ENCODE measurements around the gene ANKH.
"Not testable (repeated sequence)": the region's sequence is repeated elsewhere in the genome, so short reads cannot be mapped to it uniquely, and the experiment has no call there.

The ANKH gene

DNA sequence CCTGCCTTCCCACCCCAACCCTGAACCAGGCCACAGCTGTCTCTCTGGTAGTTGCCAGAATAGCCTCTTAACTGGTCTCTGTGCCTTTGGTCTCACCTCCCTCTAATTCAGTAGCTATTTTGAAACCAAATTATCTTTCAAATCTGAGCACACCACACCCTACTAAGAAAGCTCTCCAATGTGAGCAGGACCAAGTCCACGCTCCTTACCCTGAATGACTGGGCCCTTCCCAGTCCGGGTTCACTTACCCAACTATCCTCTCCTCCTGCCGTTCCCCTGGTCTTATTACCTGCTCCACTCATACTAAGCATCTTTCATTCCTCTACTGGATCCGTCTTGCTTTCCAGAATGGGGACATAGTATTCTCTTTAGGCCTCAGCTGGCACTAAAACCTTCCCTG lies 16.8 kb downstream of the ANKH start:
- no peak for DNase-seq (ENCODE audit: low spot score)

DNA sequence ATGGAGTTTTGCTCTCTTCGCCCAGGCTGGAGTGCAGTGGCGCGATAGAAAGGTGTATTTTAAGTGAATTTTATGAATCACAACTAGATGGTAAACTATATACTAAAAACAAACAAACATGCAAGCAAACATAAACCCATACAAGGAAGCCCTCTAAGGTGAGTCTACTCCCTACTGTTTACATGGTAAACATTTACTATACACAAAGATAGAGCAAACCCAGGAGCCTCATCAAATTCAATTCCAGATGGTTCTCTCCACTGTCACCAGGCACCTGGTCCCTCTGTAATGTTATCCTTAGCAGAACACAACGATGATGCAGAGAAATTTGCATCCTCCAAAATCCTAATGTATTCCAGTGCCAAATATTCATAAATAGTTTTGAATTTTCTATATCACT lies 17.9 kb downstream of the ANKH start:
- DNase-seq (ENCODE audit: low spot score) = no peak

DNA sequence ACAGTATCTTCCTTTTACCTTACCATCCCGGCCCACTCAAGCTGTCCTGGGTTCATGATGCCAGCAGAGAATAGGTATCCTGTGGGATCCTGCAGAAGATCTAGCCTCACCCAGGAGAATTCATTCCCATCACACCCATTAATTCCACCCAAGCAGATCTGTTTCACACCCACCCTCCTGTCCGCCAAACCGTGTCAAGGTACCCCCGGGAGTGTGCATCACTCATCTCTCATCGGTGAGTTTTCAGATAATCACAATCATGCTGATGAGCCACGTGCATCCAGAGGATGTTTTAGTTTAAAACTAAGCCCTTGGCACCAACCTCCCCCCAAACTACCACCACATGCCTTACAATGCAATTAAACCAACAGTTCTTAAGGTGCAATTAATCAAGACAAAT lies 18.8 kb downstream of the ANKH start:
- DNase-seq (ENCODE audit: low spot score) = no peak

DNA sequence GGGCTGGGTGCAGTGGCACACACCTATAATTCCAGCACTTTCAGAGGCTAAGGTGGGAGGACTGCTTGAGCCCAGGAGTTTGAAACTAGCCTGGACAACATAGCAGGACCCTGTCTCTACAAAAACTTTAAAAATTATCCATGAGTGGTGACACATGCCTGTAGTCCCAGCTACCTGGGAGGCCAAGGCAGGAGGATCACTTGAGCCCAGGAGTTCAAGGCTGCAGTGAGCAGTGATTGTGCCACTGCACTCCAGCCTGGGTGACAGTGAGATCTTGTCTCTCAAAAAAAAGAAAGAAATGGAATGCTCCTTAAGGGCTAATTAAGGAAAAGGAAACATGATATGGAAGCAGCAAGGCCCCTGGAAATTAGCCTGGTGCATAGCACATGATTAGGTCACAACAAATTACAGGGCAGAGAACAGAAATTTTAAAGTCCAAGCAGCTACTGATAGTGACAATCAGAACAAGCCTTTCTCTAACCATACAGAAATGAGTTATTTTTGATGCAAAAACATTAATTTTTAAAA lies 19.5 kb downstream of the ANKH start:
- DNase-seq (ENCODE audit: low spot score) = no peak

DNA sequence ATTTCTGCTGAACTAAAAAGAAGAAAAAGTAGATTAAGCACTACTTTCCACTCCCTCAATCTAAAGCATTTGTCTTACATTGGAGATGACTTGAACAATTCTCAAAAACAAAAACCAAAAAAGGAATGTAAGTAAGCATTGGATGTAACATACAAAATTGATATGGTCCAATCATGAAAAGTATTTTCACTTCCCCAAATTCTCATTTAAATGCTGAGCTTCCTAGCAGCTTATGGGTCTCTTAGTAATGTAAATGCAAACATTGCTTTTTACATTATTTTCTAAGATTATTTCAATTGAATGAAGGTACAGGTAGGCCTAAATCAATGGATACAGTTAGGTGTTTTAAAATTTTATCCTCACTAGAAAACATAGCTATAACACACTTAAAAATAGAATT lies 20.0 kb downstream of the ANKH start:
- no peak for DNase-seq (ENCODE audit: low spot score)

DNA sequence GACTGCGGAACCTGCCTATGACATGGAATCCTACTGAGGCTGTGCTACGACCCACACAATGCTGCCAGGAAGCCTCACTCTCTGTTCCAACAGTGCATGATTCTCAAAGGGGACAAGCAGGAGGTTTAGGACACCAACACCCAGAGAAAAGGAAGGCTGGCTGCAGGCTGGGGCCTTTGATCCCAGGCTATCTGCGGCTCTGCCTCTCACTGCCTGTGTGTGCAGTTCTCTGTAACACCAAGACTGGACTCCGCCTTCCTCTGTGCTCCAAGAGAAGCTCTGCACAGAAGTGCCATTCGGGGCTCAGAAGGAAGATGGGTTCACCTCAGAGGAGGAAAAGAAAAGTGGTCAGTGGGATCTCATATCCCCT lies 20.5 kb downstream of the ANKH start:
- no peak for DNase-seq (ENCODE audit: low spot score)

DNA sequence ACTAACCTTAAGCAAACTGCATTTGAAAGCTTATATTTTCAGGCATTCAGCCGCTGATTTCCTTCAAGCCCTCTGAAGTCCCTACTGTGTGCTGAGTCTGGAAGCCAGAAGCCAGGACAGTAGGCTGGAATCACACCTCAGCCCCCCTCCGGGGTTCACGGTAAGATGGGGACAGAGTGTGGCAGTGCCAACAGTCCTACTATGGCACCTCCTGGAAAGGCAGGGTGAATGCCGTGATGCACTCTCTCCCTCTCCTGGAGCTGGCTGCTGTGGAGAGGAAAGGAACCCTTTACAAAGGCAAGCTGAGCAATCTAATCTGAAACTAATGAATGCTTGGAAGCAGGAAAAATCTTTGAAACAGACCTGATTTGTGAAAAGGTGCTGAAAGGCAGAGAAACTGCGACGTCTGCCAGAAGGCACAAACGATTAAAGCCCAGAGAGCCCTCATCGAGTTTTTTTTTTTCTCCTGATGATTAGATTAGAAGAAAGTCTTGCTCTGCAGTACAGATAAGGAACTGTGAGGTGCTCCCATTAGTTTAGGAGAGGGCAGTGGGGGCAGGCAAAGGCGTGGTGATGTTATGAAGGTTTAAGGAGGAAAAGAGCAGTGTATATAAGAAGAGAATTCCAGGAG lies 21.0 kb downstream of the ANKH start:
- no peak for DNase-seq (ENCODE audit: low spot score)

DNA sequence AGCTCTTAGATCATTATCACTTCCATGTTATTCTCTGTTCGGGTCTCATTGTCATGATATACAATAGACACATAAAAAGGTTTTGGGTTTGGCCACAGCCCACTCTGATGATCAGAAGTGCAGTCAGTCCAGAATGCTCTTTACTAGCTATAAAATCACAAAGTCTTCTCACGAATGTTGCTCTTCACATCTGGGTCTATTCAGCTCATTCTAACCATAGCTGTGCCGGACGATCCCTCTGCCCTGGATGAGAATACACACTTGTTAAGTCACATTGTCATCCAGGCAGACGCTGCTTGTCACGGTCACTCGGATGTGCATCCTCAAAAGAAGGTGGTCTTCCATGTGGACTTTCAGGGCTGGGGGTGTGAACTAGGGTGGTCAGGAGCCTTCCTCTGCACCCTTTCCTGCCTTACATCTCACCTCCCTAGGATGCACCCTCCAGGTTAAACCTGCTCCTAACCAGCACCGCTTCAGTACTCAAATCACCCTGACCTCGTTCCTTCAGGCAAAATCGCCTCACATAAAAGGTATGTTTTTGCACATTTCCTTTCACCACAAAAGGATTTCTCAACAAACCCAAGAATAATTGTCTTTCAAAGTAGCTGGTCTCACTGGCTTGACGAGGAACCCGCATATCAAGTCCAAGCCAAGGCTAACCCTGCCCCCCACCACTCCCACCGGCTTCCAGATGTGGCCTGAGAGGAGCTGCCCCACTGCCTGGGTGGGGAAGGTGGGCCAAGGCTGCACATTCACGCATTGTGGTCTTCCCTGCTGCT lies 21.9 kb downstream of the ANKH start:
- DNase-seq (ENCODE audit: low spot score) = no peak

DNA sequence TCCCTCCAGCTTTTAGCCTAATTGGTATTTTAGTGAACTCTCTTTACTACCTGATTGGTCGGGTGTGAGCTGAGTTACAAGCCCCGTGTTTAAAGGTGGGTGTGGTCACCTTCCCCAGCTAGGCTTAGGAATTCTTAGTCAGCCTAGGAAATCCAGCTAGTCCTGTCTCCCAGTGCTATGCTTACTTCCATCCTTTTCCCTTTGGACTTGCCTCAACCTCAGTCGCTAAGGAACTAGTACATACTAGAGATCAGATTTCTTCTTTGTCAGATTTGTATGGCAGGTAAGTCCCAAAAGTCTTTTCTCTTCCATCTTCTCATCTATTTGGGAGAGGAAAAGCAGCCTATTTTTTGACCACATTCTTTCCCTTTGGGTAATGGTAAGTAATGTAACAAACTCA lies 22.6 kb downstream of the ANKH start:
- not testable (repeated sequence) for DNase-seq (ENCODE audit: low spot score)

DNA sequence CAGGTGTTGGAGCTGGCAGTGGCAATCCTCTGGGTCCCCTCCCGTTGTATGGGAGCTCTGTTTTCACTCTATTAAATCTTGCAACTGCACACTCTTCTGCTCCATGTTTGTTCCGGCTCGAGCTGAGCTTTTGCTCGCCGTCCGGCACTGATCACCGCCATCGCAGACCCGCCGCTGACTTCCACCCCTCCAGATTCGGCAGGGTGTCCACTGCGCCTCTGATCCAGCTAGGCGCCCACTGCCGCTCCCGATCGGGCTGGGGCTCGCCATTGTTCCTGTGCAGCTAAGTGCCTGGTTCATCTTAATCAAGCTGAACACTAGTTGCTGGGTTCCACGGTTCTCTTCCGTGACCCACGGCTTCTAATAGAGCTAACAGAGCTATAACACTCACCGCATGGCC lies 23.2 kb downstream of the ANKH start:
- no peak for DNase-seq (ENCODE audit: low spot score)

DNA sequence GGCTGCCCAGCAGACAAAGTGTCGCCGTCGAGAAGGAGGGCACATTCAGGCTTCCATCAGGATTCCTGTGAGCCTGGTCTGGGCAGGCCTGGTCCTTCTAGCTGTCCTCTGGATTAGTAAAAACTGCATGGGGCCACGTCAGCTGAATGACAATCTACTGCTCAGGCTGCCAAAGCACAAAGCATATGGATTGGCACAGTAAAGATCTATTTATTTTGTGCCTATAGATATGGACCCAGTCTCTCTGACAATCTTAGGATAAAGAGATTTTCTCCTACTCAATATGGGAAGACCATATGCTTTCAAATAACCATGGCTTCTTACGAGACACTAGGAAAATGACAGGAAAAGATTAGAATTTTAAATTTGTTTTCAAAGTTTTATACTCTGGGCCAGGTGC lies 24.1 kb downstream of the ANKH start:
- DNase-seq (ENCODE audit: low spot score) = no peak

DNA sequence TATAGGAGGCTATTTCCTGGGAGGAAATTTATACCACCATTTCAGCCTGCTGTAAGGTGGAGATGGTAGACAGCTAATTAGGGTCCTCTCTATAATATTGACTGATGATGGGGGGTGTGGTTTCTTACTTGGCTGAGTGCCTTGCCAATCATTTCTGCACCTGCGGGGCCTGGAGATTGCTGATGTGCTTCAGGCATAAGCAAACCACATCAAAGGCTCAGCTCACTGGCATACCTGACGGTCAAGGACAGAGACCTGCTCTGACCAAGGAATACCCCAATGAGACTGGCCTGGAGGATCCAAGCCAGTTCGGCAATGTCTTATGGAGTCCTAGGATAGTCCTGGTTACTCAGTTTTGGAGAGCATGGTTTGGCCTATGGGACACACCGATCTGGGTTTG lies 29.5 kb downstream of the ANKH start:
- DNase-seq (ENCODE audit: low spot score) = peak; percentile 92

DNA sequence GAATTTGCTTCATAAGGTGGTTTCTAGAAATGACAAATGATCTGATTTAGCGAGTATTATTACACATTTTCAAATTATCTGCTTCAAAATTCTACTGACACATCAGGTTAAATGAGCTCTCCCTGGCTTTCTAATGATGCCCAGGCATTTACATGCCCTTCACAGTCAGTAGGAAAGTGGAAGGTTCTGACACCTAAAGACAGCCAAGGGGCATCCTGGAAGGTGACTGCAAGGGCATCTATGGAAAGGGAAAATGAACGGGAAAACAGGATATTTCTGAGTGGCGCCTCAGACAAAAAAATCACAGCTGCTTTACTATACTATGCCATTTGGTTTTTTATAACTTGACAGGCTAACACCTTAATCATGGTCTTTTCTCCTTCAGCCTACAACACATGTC lies 31.0 kb downstream of the ANKH start:
- no peak for DNase-seq (ENCODE audit: low spot score)

DNA sequence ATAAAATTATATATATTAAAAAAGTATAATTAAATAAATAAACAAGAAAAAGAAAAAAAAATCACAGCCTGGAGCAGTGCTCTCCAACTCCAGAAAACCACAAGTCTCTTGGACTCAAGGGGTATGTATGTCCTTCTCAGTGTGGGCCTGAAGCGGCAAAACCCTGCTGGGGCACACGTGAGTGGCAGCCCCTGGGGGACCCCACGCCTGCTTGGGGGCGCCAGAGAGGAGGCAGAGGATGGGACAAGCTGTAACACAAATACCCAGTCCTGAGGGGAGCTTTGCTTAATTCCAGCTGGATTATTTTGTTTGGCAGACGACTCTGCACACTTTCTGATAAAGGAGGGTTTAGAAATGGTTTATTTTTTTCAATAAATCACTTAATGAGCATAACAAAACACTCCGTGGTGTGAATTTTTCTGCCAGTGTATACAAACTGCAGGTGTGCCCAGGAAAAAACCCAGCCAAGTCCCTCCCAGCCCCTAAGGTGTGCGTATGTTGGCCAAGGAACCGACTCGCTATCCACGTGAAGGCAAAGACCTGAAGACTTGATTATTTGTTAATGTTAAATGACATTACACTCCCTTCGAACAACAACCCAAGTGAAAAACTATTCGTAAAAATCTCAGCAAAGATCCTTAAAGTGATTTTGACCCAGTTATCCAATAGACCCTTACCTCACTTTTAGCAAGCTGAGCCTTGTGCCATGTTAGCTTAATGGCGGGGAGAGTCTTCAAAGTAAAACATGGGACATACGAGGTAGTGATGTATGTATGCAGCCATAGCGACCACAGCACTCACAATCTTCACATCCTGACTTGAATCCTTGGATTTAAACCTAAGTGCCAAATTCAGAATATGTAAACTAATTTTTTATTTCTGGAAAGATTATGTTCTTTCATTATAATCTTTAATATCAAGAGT lies 32.9 kb downstream of the ANKH start:
- DNase-seq (ENCODE audit: low spot score) = no peak

DNA sequence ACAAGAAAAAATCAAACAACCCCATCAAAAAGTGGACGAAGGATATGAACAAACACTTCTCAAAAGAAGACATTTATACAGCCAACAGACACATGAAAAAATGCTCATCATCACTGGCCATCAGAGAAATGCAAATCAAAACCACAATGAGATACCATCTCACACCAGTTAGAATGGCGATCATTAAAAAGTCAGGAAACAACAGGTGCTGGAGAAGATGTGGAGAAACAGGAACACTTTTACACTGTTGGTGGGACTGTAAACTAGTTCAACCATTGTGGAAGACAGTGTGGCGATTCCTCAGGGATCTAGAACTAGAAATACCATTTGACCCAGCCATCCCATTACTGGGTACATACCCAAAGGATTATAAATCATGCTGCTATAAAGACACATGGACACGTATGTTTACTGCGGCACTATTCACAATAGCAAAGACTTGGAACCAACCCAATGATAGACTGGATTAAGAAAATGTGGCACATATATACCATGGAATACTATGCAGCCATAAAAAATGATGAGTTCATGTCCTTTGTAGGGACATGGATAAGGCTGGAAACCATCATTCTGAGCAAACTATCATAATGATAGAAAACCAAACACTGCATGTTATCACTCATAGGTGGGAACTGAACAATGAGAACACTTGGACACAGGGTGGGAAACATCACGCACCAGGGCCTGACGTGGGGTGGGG lies 34.0 kb downstream of the ANKH start:
- not testable (repeated sequence) for DNase-seq (ENCODE audit: low spot score)

DNA sequence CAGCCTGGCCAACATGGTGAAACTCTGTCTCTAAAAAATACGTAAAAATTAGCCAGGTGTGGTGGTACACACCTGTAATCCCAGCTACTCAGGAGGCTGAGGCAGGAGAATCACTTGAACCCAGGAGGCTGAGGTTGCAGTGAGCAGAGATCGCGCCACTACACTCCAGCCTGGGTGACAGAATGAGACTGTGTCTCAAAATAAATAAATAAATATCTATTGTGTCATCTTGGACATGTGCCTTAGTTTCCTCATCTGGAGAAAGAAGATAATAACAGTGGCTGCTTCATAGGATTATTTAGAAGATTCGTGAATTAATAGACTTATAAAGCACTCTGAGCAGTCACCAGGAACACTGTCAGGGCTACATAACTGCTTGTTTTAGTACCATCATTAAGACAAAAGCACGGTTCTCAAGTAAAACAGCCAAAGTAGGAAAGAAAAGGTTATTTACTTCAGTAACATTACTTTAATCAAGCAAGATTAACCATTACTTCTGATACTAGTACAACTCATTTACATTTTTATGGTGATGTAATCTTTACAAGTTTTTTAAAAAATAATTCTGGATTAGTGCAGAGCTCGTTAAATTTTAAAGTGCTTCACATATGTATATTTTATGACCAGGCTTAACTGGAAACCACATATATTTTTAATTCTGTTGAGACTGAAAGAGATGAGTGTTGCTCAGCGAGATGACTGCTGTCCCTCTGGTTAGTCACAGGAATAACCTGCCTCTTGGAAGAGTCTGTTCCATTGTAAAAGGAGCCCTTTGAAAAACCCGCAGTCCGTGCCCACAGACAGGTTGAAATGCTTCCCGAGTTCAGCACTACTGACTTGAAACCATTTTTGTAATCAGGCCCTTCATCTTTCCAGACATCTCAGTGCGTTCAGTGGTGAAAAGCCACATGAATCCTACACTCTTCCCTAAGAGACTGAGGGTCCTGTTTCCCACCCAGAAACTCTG lies 36.7 kb downstream of the ANKH start:
- DNase-seq (ENCODE audit: low spot score) = no peak

DNA sequence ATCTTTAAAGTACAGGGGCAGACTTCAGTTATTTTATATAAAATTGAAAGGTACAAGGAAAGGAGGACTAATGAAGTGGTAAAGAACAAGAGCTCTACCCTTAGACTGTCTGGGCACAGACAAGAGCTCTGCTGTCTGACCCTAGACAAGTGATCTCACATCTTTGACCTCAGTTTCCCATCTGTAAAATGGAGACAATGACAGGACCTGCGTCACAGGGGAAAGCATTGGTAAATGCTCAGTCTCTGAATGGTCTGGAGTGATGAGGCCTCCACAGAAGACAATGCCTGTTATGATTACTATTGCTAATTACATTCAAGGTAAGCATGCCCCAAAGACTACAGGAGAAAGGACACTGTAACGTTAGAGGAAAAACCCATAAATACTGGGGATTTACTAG lies 37.5 kb downstream of the ANKH start:
- no peak for DNase-seq (ENCODE audit: low spot score)

DNA sequence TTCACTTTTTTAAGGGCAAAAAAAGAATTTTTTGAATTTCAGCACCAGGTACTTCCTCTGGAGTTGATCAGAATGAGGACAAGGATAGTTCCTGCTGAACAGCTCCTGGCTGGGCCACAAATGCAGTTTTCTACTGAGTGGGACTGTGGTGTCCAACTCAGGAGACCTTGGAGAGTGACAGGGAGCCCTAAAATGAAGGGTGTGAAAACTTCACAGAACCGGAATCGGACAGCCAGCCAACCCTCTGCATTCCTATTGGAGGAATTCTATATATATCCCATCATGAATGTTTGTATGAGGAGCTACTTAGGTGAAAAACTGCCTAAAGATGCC lies 40.6 kb downstream of the ANKH start:
- DNase-seq (ENCODE audit: low spot score) = no peak

DNA sequence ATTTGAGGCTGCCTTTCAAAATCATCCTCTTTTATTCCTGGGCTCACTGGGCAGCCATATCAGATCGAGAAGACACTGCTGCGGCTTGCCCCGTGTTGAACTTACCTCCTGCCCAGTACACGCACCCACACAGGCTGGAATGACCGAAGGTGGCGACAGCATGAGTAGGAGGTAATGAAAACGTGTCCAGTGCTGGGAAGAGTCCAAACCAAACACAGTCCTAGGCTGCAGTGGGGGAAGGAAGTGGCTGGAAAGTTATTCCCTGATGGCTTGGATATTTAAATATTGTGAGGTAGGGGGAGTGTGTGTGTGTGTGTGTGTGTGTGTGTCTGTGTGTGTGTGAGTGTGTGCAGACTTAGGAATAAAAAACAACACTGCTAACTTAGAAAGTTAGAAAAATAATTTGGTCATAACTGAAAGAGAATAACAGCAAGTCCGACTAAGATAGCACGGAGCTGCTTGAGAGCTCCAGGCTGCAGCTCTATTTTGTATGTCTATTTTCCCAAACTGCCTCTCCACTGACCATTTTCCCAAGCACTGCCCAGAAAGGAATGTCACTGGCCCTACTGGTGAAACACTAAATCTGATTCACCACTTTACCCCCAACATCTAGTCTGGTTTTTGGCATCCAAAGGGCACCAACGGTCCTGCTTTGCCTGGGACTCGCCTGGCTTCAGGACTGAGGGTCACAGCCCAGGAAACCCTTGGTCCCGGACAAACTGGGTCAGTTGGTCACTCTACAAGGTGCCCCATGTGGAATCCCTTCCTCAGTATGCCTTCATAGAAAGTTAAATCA lies 41.2 kb downstream of the ANKH start:
- DNase-seq (ENCODE audit: low spot score) = no peak

DNA sequence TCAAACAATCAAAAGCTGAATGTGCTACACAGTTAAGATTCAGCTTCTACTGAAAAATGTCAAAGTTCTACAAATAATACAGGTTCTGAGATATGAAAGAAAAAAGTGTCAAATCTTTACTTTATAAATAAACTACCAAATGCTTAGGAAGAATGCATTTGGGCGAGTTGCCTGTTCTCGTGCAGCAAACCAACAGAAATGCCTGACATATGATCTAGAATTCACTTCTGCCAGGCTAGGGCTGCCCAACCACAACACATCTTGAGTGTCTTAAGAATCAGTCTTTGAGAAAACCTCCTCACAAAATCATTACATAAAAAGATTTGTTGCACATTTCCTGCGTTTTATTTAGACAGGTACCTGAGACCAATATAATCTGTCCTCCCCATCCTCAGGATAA lies 42.2 kb downstream of the ANKH start:
- no peak for DNase-seq (ENCODE audit: low spot score)

Measured in SW480 (cell line).